Sigmoid colon (tissue), 7 donors: ENCODE data around the gene ANKMY1. TPM values are rescaled to one million over a fixed set of nuclear protein-coding genes. Genes with fewer than 3 reads are reported as not detected.

Experiments used
- DNase-seq: peaks from one replicate; pipeline ENCODE4 v3.0.0-alpha.2; 2019
- H3K27ac ChIP-seq, 4 donors: fragments of 200-600 bp; sonication (generic); one replicate each; pipeline ENCODE4 v1.5.1; 2016 to 2019; ENCODE audit warnings: mild to moderate bottlenecking in 1 of 4
- H3K27me3 ChIP-seq, 3 donors: fragments of 200-600 bp; sonication (generic); one replicate each; pipeline ENCODE4 v1.5.1; 2019; ENCODE audit warnings: mild to moderate bottlenecking in 1 of 3
- H3K36me3 ChIP-seq, 4 donors: fragments of 200-600 bp; sonication (generic); one replicate each; pipeline ENCODE4 v1.5.1; 2016 to 2019
- H3K4me1 ChIP-seq, 4 donors: fragments of 200-600 bp; sonication (generic); one replicate each; pipeline ENCODE4 v1.5.1; 2017 to 2019
- H3K4me3 ChIP-seq, 4 donors: fragments of 200-600 bp; sonication (generic); one replicate each; pipeline ENCODE4 v1.5.1; 2017 to 2019; ENCODE audit warnings: mild to moderate bottlenecking in 2 of 4, moderate library complexity in 1 of 4
- H3K9me3 ChIP-seq, 4 donors: fragments of 200-600 bp in 3 of 4; sonication (generic) in 3 of 4; one replicate each; pipeline versions ENCODE4 v1.5.1 to v1.6.1; 2013 to 2019
- EP300 ChIP-seq, 4 donors: sonication (generic); formaldehyde crosslinking; IDR thresholded peaks; one replicate each; pipeline ENCODE4 v1.6.1; 2017; ENCODE audit warnings: antibody characterized with exemption in 4 of 4
- POLR2A ChIP-seq, 2 donors: fragments of 450-650 bp; IDR thresholded peaks; one replicate each; pipeline ENCODE4 v1.6.1; 2016; ENCODE audit warnings: antibody characterized with exemption in 2 of 2, mild to moderate bottlenecking in 2 of 2, moderate library complexity in 2 of 2
- POLR2AphosphoS5 ChIP-seq, 4 donors: sonication (generic); formaldehyde crosslinking; IDR thresholded peaks; one replicate each; pipeline ENCODE4 v1.6.1; 2017; ENCODE audit warnings: antibody characterized with exemption in 4 of 4
- WGBS, 2 donors: extraction: QIAGEN DNeasy Blood & Tissue Kit; methylation state at CpG; one replicate each; pipeline ENCODE4 v1.1.7; 2013; 5-methylcytosine and 5-hydroxymethylcytosine counted together
- intact Hi-C: fragments of 100-400 bp; cut with DNase I; formaldehyde crosslinking; loops from one replicate; pipeline ENCODE4 v1.15.1; 2023
- polyA plus RNA-seq, 3 donors: library from polyadenylated mRNA; stranded (reverse); fragments of 200-250 nt; gene quantifications; one replicate each; pipeline ENCODE4 v1.2.3, GENCODE V29; 2013
- total RNA-seq, 4 donors: library from RNA; depleted of rRNA; stranded (reverse); fragments of >200 nt; gene quantifications; one replicate each; pipeline ENCODE4 v1.1.0, GENCODE V29; 2016
- TF ChIP-seq, protein P1 (sequence below), 4 experiments: fragments of 450-650 bp in 3 of 4; fragments of 200-600 bp in 1 of 4; IDR thresholded peaks; one replicate each; pipeline ENCODE4 v1.5.1; 2016 to 2019; ENCODE audit warnings: antibody characterized with exemption in 4 of 4, mild to moderate bottlenecking in 3 of 4, moderate library complexity in 2 of 4
- donor health status: healthy with polysubstance abuse.
- donor health status: Bipolar disorder and iron deficiency.
- donor health status: healthy.

The ANKMY1 gene
- total and polyA plus RNA-seq, 7 donors, result 3.6 to 14.0 (median 8.9) TPM

DNA sequence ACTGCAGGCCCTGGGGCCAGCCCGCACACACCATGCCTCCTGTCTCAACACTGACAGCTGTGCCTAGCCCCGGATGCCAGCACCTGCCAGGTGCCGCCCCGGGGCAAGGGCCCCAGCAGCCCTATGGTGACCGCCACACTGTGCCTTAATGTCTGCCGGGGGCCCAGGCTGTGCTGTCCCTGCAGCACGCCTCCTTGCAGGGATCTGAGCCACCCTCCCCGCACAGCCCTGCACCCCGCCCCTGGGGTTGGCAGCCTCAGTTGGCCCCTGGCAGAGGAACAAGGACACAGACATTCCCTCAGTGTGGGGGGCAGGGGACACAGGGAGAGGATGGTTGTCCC, 20.3 kb upstream of the ANKMY1 start:
- H3K27me3 ChIP-seq, result no peaks in the 10 kb centered on the region
- WGBS, 2 donors, result 90 to 92% methylated on average over 9 of the region's 9 CpGs
- H3K4me1 ChIP-seq, result peaks cover 0 to 16% (median 13%) of the 10 kb centered on the region in 4 donors
- no peak overlapping the region for H3K4me3 ChIP-seq
- TF ChIP-seq EP300 (IDR thresholded peaks at IDR 0.05) (no peak), POLR2AphosphoS5 (IDR thresholded peaks at IDR 0.05) (no peak), POLR2A (IDR thresholded peaks at IDR 0.05) (no peak)
- TF ChIP-seq, protein P1, sequence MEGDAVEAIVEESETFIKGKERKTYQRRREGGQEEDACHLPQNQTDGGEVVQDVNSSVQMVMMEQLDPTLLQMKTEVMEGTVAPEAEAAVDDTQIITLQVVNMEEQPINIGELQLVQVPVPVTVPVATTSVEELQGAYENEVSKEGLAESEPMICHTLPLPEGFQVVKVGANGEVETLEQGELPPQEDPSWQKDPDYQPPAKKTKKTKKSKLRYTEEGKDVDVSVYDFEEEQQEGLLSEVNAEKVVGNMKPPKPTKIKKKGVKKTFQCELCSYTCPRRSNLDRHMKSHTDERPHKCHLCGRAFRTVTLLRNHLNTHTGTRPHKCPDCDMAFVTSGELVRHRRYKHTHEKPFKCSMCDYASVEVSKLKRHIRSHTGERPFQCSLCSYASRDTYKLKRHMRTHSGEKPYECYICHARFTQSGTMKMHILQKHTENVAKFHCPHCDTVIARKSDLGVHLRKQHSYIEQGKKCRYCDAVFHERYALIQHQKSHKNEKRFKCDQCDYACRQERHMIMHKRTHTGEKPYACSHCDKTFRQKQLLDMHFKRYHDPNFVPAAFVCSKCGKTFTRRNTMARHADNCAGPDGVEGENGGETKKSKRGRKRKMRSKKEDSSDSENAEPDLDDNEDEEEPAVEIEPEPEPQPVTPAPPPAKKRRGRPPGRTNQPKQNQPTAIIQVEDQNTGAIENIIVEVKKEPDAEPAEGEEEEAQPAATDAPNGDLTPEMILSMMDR (IDR thresholded peaks at IDR 0.05), result no peak
- H3K27ac ChIP-seq, result no peak overlapping the region
- H3K36me3 ChIP-seq, result peaks cover 8 to 56% (median 33%) of the 10 kb centered on the region in 4 donors
- no peak for DNase-seq
- no peaks in the 10 kb centered on the region for H3K9me3 ChIP-seq
- intact Hi-C loops, result no loop called here

DNA sequence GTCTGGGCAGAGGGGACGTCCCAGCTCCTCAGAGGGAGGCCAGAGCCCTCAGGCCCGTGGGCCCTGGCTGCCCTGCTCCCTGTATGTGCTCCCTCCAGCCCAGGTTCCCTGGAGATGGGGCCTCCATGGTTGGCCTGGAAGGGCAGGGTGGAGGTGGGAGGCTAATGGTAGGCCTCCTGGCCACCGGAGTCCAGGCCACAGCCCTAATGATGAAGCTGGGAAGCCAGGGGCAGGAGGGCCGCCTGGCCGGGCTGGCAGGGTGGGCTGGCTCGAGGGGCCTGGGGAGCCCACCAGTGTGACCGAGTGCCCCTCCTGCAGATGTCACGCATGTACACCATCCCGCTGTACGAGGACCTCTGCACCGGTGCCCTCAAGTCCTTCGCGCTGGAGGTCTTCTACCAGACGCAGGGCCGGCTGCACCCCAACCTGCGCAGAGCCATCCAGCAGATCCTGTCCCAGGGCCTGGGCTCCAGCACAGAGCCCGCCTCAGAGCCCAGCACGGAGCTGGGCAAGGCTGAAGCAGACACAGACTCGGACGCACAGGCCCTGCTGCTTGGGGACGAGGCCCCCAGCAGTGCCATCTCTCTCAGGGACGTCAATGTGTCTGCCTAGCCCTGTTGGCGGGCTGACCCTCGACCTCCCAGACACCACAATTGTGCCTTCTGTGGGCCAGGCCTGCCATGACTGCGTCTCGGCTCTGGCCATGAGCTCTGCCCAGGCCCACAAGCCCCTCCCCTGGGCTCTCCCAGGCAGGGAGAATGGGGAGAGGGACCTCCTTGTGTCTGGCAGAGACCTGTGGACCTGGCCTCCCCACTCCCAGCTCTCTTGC, 19.7 kb upstream of the ANKMY1 start:
- no peak for DNase-seq
- no peak overlapping the region for H3K4me3 ChIP-seq
- peaks cover 0 to 16% (median 13%) of the 10 kb centered on the region in 4 donors for H3K4me1 ChIP-seq
- intact Hi-C loops, result no loop called here
- no peaks in the 10 kb centered on the region for H3K27me3 ChIP-seq
- no peaks in the 10 kb centered on the region for H3K9me3 ChIP-seq
- TF ChIP-seq POLR2A (IDR thresholded peaks at IDR 0.05) (no peak), EP300 (IDR thresholded peaks at IDR 0.05) (no peak), POLR2AphosphoS5 (IDR thresholded peaks at IDR 0.05) (no peak)
- TF ChIP-seq, protein P1 (IDR thresholded peaks at IDR 0.05), result no peak
- no peak overlapping the region for H3K27ac ChIP-seq
- peaks cover 8 to 62% (median 33%) of the 10 kb centered on the region in 4 donors for H3K36me3 ChIP-seq
- 88 to 92% methylated on average over 26 of the region's 26 CpGs for WGBS, 2 donors

DNA sequence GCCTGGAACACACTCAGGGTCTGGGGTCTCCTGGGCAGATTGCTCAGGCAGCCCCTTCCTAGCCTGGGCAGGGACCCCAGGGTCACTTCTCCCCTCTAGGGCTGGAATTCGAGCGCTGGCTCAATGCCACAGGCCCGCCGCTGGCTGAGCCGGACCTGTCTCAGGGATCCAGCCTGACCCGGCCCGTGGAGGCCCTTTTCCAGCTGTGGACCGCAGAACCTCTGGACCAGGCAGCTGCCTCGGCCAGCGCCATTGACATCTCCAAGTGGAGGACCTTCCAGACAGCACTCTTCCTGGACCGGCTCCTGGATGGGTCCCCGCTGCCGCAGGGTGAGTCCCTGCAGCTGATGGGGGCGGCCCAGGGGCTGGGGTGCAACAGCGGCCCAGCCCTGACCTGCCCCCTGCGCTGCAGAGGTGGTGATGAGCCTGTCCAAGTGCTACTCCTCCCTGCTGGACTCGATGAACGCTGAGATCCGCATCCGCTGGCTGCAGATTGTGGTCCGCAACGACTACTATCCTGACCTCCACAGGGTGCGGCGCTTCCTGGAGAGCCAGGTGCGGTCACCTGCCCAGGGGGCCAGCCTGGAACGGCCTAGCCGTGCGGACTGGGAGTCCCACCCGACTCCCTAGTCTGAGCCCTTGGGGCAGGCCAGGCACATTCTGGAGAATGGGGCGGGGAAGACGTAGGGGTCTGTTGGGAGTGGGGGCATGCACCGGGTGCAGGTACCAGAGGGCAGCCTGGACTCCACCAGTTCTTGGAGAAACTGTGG, 18.8 kb upstream of the ANKMY1 start:
- intact Hi-C loops, result no loop called here
- no peak for DNase-seq
- Histone ChIP-seq H3K4me3 (no peak overlapping the region), H3K27me3 (no peaks in the 10 kb centered on the region), H3K36me3 (peaks cover 8 to 65% (median 35%) of the 10 kb centered on the region in 4 donors), H3K27ac (no peak overlapping the region), H3K4me1 (peaks cover 0 to 16% (median 13%) of the 10 kb centered on the region in 4 donors), H3K9me3 (no peaks in the 10 kb centered on the region)
- TF ChIP-seq, protein P1 (IDR thresholded peaks at IDR 0.05), result no peak
- TF ChIP-seq EP300 (IDR thresholded peaks at IDR 0.05), result no peak
- no peak for TF ChIP-seq POLR2A (IDR thresholded peaks at IDR 0.05)
- no peak for TF ChIP-seq POLR2AphosphoS5 (IDR thresholded peaks at IDR 0.05)
- 93 to 95% methylated on average over 32 of the region's 32 CpGs for WGBS, 2 donors

DNA sequence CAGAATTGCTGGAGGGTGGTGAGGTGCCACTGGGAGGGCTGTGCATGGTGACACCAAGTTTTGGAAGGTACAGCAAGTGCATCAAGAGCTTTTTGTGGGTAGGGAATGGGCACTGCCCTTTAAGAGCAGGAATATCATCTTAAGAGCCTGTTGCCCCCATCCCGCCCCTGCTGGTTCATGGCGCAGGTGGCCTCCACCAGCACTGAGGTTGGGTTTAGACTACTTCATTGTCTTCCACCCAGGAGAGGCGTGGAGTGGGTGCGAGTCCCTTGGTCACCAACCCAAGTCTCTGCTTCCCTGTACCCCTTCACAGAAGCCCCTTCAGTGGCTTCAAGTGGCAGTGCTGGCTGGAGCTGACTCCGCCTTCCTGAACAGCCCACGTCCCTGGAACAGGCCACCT, 18.2 kb upstream of the ANKMY1 start:
- WGBS, 2 donors, result 78 to 89% methylated on average over 6 of the region's 6 CpGs
- intact Hi-C loops, result no loop called here
- H3K4me3 ChIP-seq, result no peak overlapping the region
- peaks cover 0 to 19% (median 16%) of the 10 kb centered on the region in 4 donors for H3K4me1 ChIP-seq
- H3K27me3 ChIP-seq, result no peaks in the 10 kb centered on the region
- TF ChIP-seq POLR2A (IDR thresholded peaks at IDR 0.05) (no peak), EP300 (IDR thresholded peaks at IDR 0.05) (no peak), POLR2AphosphoS5 (IDR thresholded peaks at IDR 0.05) (no peak)
- TF ChIP-seq, protein P1 (IDR thresholded peaks at IDR 0.05), result no peak
- no peak for DNase-seq
- H3K9me3 ChIP-seq, result no peaks in the 10 kb centered on the region
- H3K36me3 ChIP-seq, result peaks cover 8 to 65% (median 35%) of the 10 kb centered on the region in 4 donors
- no peak overlapping the region for H3K27ac ChIP-seq
